Left ventricle myocardium inferior (tissue), 1 donor: ENCODE results near the gene GPRIN3. TPM values are rescaled to one million over a fixed set of nuclear protein-coding genes. Genes with fewer than 3 reads are reported as not detected.
A peak's percentile ranks its signal among the peaks of the same experiment; 100 is the strongest.

Source experiments
- DNase-seq: peaks from one replicate; pipeline ENCODE4 v3.0.0-alpha.2; 2020
- H3K27ac ChIP-seq: fragments of 200-600 bp; replicated peaks from 2 replicates; pipeline ENCODE4 v1.8.0; 2021
- H3K27me3 ChIP-seq: fragments of 200-600 bp; 2 replicates; pipeline ENCODE4 v1.8.0; 2021; ENCODE audit warnings: low read depth
- H3K36me3 ChIP-seq: fragments of 200-600 bp; 2 replicates; pipeline ENCODE4 v1.8.0; 2021
- H3K4me1 ChIP-seq: fragments of 200-600 bp; 2 replicates; pipeline ENCODE4 v1.8.0; 2021
- H3K4me3 ChIP-seq: fragments of 200-600 bp; 2 replicates; pipeline ENCODE4 v1.8.0; 2021; ENCODE audit warnings: mild to moderate bottlenecking, moderate library complexity
- H3K9me3 ChIP-seq: fragments of 200-600 bp; replicated peaks from 2 replicates; pipeline ENCODE4 v1.8.0; 2021
- CTCF ChIP-seq: fragments of 200-600 bp; IDR thresholded peaks from 2 replicates; pipeline ENCODE4 v1.8.0; 2021; ENCODE audit warnings: antibody characterized with exemption, mild to moderate bottlenecking, borderline replicate concordance
- intact Hi-C: fragments of 100-400 bp; cut with micrococcal nuclease; formaldehyde crosslinking; loops from one replicate; pipeline ENCODE4 v1.11.0; 2022
- total RNA-seq: library from RNA; stranded (reverse); fragmentation: NEBNext Ultra II Directional; extraction: Animal tissue kit (Norgen Biotek cat#: 25700); gene quantifications from one replicate; pipeline ENCODE4 v1.2.1, GENCODE V29; 2021
- donor health status: DM: no; HTN: yes; CAD: no; lungs with severe emphysema.

The GPRIN3 gene
- total RNA-seq, 1 donor from 2014 or later: 9.0 TPM

- no peak for TF ChIP-seq CTCF
- DNase-seq: no peak
- Histone ChIP-seq H3K27ac (no peak overlapping the region), H3K9me3 (no peaks in the 10 kb centered on the region), H3K36me3 (no peaks in the 10 kb centered on the region), H3K27me3 (no peaks in the 10 kb centered on the region), H3K4me3 (no peak overlapping the region), H3K4me1 (no peaks in the 10 kb centered on the region)
- intact Hi-C loops: no loop called here
Measured at GRCh38 chr4:89336818-89337420, 29.3 kb upstream of the GPRIN3 start.

GRCh38 chr4:89334830-89335229 lies 27.2 kb upstream of the GPRIN3 start:
- Histone ChIP-seq H3K27me3 (no peaks in the 10 kb centered on the region), H3K27ac (no peak overlapping the region), H3K4me1 (no peaks in the 10 kb centered on the region), H3K9me3 (no peaks in the 10 kb centered on the region), H3K36me3 (no peaks in the 10 kb centered on the region), H3K4me3 (no peak overlapping the region)
- intact Hi-C loops: no loop called here
- TF ChIP-seq CTCF: no peak
- no peak for DNase-seq

- Histone ChIP-seq H3K4me1 (no peaks in the 10 kb centered on the region), H3K9me3 (no peaks in the 10 kb centered on the region), H3K36me3 (no peaks in the 10 kb centered on the region), H3K27ac (no peak overlapping the region), H3K4me3 (no peak overlapping the region), H3K27me3 (no peaks in the 10 kb centered on the region)
- TF ChIP-seq CTCF: no peak
- intact Hi-C loops: no loop called here
- DNase-seq: no peak
Measured at GRCh38 chr4:89334311-89334710, 26.7 kb upstream of the GPRIN3 start.

- intact Hi-C loops: no loop called here
- DNase-seq: no peak
- no peaks in the 10 kb centered on the region for H3K27me3 ChIP-seq
- H3K36me3 ChIP-seq: no peaks in the 10 kb centered on the region
- no peak overlapping the region for H3K27ac ChIP-seq
- H3K9me3 ChIP-seq: peaks cover 14% of the 10 kb centered on the region
- no peaks in the 10 kb centered on the region for H3K4me1 ChIP-seq
- no peak overlapping the region for H3K4me3 ChIP-seq
- TF ChIP-seq CTCF: no peak
Measured at GRCh38 chr4:89331686-89332544, 24.3 kb upstream of the GPRIN3 start.

- Histone ChIP-seq H3K27ac (peak overlapping the region; percentile 10), H3K36me3 (no peaks in the 10 kb centered on the region), H3K27me3 (no peaks in the 10 kb centered on the region), H3K4me1 (no peaks in the 10 kb centered on the region), H3K9me3 (peaks cover 14% of the 10 kb centered on the region), H3K4me3 (no peak overlapping the region)
- no peak for DNase-seq
- intact Hi-C loops: no loop called here
- no peak for TF ChIP-seq CTCF
Measured at GRCh38 chr4:89331197-89331596, 23.6 kb upstream of the GPRIN3 start.
